Loucy (cell line): ENCODE measurements around the gene DDR1.

Experiments used
- H2AFZ ChIP-seq: fragments of 200-600 bp; sonication (generic); 2 replicates; pipeline ENCODE4 v1.6.0; 2016; ENCODE audit warnings: antibody characterized with exemption, mild to moderate bottlenecking, low read length, moderate library complexity
- H3F3A ChIP-seq: fragments of 200-600 bp; 2 replicates; pipeline ENCODE4 v1.6.0; 2016; ENCODE audit warnings: antibody characterized with exemption, low read depth, mild to moderate bottlenecking
- H3K27me3 ChIP-seq: fragments of 200-600 bp; sonication (generic); 2 replicates; pipeline ENCODE4 v1.6.1; 2014; ENCODE audit warnings: low read length, mild to moderate bottlenecking; ENCODE audit not compliant: insufficient read depth, poor library complexity, severe bottlenecking
- H3K36me3 ChIP-seq: fragments of 200-600 bp; sonication (generic); 2 replicates; pipeline ENCODE4 v1.6.1; 2016; ENCODE audit warnings: low read length; ENCODE audit not compliant: insufficient read depth
- H3K4me1 ChIP-seq: fragments of 200-600 bp; sonication (generic); 2 replicates; pipeline ENCODE4 v1.5.1; 2014; ENCODE audit warnings: low read length, mild to moderate bottlenecking; ENCODE audit not compliant: insufficient read depth, poor library complexity, severe bottlenecking
- H3K4me2 ChIP-seq: fragments of 200-600 bp; sonication (generic); 2 replicates; pipeline ENCODE4 v1.6.0; 2014; ENCODE audit warnings: antibody characterized with exemption, low read length, low read depth, mild to moderate bottlenecking; ENCODE audit not compliant: poor library complexity, severe bottlenecking
- H3K4me3 ChIP-seq: fragments of 200-600 bp; sonication (generic); 2 replicates; pipeline ENCODE4 v1.5.1; 2014; ENCODE audit warnings: low read length, mild to moderate bottlenecking, mixed read lengths; ENCODE audit not compliant: poor library complexity, severe bottlenecking
- H3K79me2 ChIP-seq: fragments of 200-600 bp; sonication (generic); 2 replicates; pipeline ENCODE4 v1.6.1; 2014; ENCODE audit warnings: low read length; ENCODE audit not compliant: insufficient read depth
- H3K9ac ChIP-seq: fragments of 200-600 bp; sonication (generic); 2 replicates; pipeline ENCODE4 v1.6.0; 2014; ENCODE audit warnings: mild to moderate bottlenecking, low read depth, low read length, moderate library complexity; ENCODE audit not compliant: poor library complexity, severe bottlenecking
- H3K9me2 ChIP-seq: fragments of 200-600 bp; sonication (generic); replicated peaks from 2 replicates; pipeline ENCODE4 v1.6.1; 2016; ENCODE audit warnings: low read depth, low read length, mixed read lengths
- H3K9me3 ChIP-seq: fragments of 200-600 bp; sonication (generic); 2 replicates; pipeline ENCODE4 v1.6.1; 2014; ENCODE audit warnings: mild to moderate bottlenecking, antibody characterized with exemption, low read length, low read depth; ENCODE audit not compliant: insufficient read depth
- H4K20me1 ChIP-seq: fragments of 200-600 bp; sonication (generic); 2 replicates; pipeline ENCODE4 v1.6.0; 2014; ENCODE audit warnings: antibody characterized with exemption, low read length, mild to moderate bottlenecking; ENCODE audit not compliant: insufficient read depth, poor library complexity, severe bottlenecking
- EZH2phosphoT487 ChIP-seq: fragments of 200-600 bp; IDR thresholded peaks from 2 replicates; pipeline ENCODE4 v1.6.1; 2018; ENCODE audit warnings: antibody characterized with exemption, mild to moderate bottlenecking, moderate library complexity, borderline replicate concordance
- TF ChIP-seq, protein P1 (sequence below): fragments of 200-600 bp; sonication (generic); conservative IDR thresholded peaks from 2 replicates; pipeline ENCODE4 v1.5.1; 2014; ENCODE audit warnings: mild to moderate bottlenecking, antibody characterized with exemption, low read length

Gene DDR1

DNA sequence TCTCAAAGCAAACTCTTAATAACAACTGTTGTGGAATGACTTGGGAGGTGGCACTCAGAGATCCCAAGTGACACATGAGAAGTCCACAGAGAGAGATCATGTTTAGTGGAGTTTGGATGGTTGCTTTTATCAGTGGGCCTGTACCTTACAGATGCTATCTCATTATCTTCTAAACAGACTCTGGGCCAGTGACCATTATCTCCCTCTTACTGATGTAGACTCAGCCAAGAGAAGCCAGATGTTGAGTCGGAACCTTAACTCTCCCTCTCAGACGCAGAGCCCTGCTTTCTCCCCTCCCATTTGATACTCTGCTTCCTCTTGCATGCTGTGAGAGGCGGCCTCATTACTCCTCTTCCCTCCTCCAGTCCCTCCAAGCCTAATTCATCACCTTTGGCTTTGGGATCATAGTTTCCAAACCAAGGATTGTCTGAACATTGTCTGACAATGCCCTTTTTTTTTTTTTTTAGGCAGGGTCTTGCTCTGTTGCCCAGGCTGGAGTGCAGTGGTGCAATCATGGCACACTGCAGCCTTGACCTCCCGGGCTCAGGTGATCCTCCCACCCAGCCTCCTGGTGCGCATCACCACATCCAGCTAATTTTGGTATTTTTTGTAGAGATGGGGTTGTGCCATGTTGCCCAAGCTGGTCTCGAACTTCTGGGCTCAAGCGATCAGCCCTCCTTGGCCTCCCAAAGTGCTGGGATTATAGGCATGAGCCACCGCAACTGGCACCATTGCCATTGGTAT, 4.5 kb upstream of the DDR1 start:
- no peaks in the 10 kb centered on the region for H3K36me3 ChIP-seq
- H3K4me3 ChIP-seq, result no peak overlapping the region
- peaks cover 5% of the 10 kb centered on the region for H3K27me3 ChIP-seq
- TF ChIP-seq, protein P1, sequence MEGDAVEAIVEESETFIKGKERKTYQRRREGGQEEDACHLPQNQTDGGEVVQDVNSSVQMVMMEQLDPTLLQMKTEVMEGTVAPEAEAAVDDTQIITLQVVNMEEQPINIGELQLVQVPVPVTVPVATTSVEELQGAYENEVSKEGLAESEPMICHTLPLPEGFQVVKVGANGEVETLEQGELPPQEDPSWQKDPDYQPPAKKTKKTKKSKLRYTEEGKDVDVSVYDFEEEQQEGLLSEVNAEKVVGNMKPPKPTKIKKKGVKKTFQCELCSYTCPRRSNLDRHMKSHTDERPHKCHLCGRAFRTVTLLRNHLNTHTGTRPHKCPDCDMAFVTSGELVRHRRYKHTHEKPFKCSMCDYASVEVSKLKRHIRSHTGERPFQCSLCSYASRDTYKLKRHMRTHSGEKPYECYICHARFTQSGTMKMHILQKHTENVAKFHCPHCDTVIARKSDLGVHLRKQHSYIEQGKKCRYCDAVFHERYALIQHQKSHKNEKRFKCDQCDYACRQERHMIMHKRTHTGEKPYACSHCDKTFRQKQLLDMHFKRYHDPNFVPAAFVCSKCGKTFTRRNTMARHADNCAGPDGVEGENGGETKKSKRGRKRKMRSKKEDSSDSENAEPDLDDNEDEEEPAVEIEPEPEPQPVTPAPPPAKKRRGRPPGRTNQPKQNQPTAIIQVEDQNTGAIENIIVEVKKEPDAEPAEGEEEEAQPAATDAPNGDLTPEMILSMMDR, result no peak
- no peak for TF ChIP-seq EZH2phosphoT487
- no peak overlapping the region for H3K9ac ChIP-seq
- H3K9me2 ChIP-seq, result no peaks in the 10 kb centered on the region
- H3K79me2 ChIP-seq, result no peaks in the 10 kb centered on the region
- H3K4me1 ChIP-seq, result peaks cover 4% of the 10 kb centered on the region
- H3F3A ChIP-seq, result no peaks in the 10 kb centered on the region
- H3K9me3 ChIP-seq, result no peaks in the 10 kb centered on the region
- H4K20me1 ChIP-seq, result no peaks in the 10 kb centered on the region
- no peak overlapping the region for H3K4me2 ChIP-seq
- no peak overlapping the region for H2AFZ ChIP-seq

DNA sequence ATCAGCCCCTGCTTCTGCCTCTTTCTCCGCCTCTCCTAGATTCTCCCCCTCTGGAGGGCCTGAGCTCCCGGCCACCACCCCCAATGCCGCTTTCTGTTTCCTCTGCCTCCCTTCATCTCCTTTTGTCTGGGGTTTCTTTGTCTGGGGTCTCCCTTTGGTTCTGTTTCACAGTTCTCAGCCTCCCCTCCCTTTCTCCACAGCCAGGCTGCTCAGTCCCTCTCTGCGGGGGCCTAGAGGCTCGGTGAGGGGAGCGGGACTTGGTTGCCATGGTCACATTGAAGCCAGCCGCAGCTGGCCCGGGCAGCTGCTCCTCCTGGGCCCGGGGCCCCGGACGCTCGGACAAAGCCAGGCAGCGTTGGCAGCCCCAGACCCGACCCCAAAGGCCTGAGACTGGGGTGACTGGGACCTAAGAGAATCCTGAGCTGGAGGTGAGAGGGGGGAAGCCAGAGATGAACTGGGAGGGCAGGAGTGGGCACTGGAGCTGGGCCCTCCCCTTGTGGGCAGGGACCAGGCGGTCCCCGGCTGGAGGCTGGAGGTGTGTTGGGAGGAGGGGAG, 3.5 kb upstream of the DDR1 start:
- TF ChIP-seq, protein P1, result no peak
- TF ChIP-seq EZH2phosphoT487, result no peak
- H2AFZ ChIP-seq, result no peak overlapping the region
- no peaks in the 10 kb centered on the region for H3F3A ChIP-seq
- peaks cover 4% of the 10 kb centered on the region for H3K4me1 ChIP-seq
- H3K9me2 ChIP-seq, result no peaks in the 10 kb centered on the region
- H3K79me2 ChIP-seq, result no peaks in the 10 kb centered on the region
- H3K4me3 ChIP-seq, result no peak overlapping the region
- H3K9me3 ChIP-seq, result no peaks in the 10 kb centered on the region
- H3K27me3 ChIP-seq, result peaks cover 14% of the 10 kb centered on the region
- no peak overlapping the region for H3K4me2 ChIP-seq
- no peaks in the 10 kb centered on the region for H3K36me3 ChIP-seq
- no peaks in the 10 kb centered on the region for H4K20me1 ChIP-seq
- no peak overlapping the region for H3K9ac ChIP-seq

DNA sequence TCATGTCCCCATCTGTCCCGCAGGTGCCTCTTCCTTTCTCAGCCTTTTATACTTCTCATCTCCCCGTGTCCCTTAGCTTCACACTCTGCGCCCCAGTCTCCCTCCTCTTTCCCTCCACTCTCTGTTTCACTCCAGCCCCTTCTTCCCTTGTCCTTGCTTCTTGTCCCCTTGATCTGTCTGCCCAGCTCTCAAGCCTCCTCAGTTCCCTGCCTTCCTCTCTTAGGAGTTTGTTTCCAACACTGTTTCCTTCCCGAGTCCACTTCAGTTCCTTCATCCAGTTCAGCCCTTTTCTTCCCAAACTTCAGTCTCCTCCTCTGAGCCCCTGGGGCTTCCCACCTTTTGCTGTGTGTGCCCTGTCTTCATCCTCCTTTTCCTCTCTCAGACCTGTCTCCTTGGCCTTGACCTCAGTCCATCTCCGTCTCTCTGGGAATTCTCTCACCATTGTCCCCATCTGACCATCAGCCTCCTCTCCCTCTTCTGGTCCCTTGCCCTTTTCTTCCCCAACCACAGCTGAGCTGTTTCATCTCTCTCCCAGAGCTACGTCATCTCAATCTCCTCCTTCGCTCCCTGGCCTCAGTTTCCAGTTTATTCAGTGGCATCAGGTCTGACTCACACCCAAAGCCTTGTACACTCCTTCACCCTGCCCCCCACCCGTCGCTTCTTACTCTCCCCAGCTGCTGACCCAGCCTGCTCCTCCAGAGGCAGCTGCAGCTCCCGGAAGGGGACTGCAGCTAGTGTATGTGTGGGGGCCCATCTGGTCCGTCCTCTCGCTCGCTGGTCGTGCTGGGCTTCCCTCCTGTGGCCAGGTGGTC, 2.7 kb upstream of the DDR1 start:
- peaks cover 14% of the 10 kb centered on the region for H3K27me3 ChIP-seq
- no peaks in the 10 kb centered on the region for H3K79me2 ChIP-seq
- no peak for TF ChIP-seq EZH2phosphoT487
- TF ChIP-seq, protein P1, result no peak
- no peaks in the 10 kb centered on the region for H4K20me1 ChIP-seq
- H2AFZ ChIP-seq, result no peak overlapping the region
- H3K4me1 ChIP-seq, result peaks cover 4% of the 10 kb centered on the region
- no peaks in the 10 kb centered on the region for H3K9me2 ChIP-seq
- no peak overlapping the region for H3K4me3 ChIP-seq
- no peak overlapping the region for H3K9ac ChIP-seq
- H3K4me2 ChIP-seq, result no peak overlapping the region
- H3K36me3 ChIP-seq, result no peaks in the 10 kb centered on the region
- H3K9me3 ChIP-seq, result no peaks in the 10 kb centered on the region
- no peaks in the 10 kb centered on the region for H3F3A ChIP-seq
